ENCODE results near the gene SCN1B.
"Not testable (repeated sequence)": the region's sequence is repeated elsewhere in the genome, so short reads cannot be mapped to it uniquely, and the experiment has no call there.

SCN1B gene

DNA sequence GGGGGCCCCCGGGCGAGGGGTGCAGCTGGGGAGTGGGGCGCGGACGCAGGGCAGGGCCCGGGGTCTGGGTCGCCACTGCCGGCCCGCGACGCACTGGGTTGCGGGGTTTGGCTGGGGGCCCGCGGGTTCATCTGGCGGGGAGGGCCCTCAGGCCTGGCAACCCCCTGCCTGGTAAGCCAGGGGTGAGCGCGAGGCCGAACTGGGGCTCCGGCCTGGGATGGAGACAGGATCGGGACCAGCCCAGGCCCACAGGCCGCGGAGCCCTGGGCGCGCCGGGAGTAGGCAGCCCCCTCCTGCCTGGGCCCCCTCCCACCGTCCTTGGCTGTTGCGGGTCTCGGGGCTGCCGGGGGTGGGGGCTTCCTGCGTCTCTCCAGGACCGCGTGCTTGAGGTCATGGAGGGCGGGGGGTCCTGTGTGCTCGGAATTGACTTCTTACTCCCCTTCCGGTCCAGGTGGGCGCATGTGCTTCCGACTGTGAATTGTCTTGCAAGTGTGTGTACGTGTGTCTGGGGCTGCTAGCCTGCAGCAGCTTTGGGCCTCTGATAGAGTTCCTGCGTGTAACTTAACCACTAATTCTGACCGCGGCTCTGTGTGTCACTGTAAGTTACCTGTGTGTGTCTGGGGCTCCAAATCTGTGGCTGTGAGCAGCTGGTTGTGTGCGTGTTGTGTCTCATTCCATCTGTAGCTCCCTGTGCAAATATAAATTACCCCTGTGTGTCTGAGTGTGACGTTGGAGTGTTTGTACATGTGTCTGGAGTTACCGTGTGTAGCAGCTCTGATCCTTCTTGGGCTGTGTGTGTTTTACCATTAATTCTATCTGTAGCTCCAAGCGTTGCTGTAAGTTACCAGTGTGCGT is 29.4 kb upstream of the SCN1B start:
- Histone ChIP-seq H3K27me3 (ENCODE audit: control insufficient read depth in 2 of 2, insufficient read depth in 2 of 2, low read length in 2 of 2) (no peaks in the 10 kb centered on the region), H3K4me3 (ENCODE audit: low read length in 2 of 2) (peak overlapping the region; percentile 72 to 82), H3K27ac (ENCODE audit: low read depth in 2 of 2, low read length in 2 of 2) (peak overlapping the region; percentile 94 to 97), H3K9me3 (ENCODE audit: control insufficient read depth in 2 of 2, low read length in 2 of 2) (no peaks in the 10 kb centered on the region), H3K9ac (ENCODE audit: low read depth in 1 of 2, low read length in 2 of 2) (peak overlapping the region; percentile 77 to 83), H3K36me3 (ENCODE audit: control insufficient read depth in 2 of 2, insufficient read depth in 2 of 2, low read length in 2 of 2) (peaks cover 0 to 6% of the 10 kb centered on the region in 2 donors), H3K4me1 (ENCODE audit: control insufficient read depth in 2 of 2, insufficient read depth in 2 of 2, low read length in 2 of 2) (peaks cover 49 to 62% of the 10 kb centered on the region in 2 donors)

DNA sequence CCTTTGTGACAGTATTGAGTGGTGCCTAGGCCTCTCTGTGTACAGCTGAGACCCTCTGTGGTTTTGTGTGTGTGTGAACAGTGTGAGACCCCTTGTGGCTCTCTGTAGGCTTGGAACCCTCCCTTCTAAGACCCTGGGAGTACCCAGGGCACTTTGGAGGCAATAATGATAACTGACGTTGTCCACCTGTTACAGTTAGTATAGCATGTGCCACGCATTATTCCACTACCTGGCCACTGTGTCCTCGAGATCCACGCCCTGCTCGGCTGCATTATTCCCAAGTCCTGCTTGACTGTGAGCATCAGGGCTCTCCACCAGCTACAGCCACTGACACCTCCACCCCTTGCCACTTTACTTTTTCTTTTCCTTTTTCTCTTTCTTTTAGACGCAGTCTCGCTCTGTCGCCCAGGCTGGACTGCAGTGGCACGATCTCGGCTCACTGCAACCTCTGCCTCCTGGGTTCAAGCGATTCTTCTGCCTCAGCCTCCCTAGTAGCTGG is 28.2 kb upstream of the SCN1B start:
- peaks cover 0 to 11% of the 10 kb centered on the region in 2 donors for H3K36me3 ChIP-seq (ENCODE audit: control insufficient read depth in 2 of 2, insufficient read depth in 2 of 2, low read length in 2 of 2)
- no peaks in the 10 kb centered on the region for H3K9me3 ChIP-seq (ENCODE audit: control insufficient read depth in 2 of 2, low read length in 2 of 2)
- H3K27me3 ChIP-seq (ENCODE audit: control insufficient read depth in 2 of 2, insufficient read depth in 2 of 2, low read length in 2 of 2), result no peaks in the 10 kb centered on the region
- H3K9ac ChIP-seq (ENCODE audit: low read depth in 1 of 2, low read length in 2 of 2), result peak overlapping the region in 1 of 2 donors; percentile 77
- peak overlapping the region; percentile 84 to 97 for H3K27ac ChIP-seq (ENCODE audit: low read depth in 2 of 2, low read length in 2 of 2)
- peaks cover 54 to 72% of the 10 kb centered on the region in 2 donors for H3K4me1 ChIP-seq (ENCODE audit: control insufficient read depth in 2 of 2, insufficient read depth in 2 of 2, low read length in 2 of 2)
- peak overlapping the region in 1 of 2 donors; percentile 8 for H3K4me3 ChIP-seq (ENCODE audit: low read length in 2 of 2)

DNA sequence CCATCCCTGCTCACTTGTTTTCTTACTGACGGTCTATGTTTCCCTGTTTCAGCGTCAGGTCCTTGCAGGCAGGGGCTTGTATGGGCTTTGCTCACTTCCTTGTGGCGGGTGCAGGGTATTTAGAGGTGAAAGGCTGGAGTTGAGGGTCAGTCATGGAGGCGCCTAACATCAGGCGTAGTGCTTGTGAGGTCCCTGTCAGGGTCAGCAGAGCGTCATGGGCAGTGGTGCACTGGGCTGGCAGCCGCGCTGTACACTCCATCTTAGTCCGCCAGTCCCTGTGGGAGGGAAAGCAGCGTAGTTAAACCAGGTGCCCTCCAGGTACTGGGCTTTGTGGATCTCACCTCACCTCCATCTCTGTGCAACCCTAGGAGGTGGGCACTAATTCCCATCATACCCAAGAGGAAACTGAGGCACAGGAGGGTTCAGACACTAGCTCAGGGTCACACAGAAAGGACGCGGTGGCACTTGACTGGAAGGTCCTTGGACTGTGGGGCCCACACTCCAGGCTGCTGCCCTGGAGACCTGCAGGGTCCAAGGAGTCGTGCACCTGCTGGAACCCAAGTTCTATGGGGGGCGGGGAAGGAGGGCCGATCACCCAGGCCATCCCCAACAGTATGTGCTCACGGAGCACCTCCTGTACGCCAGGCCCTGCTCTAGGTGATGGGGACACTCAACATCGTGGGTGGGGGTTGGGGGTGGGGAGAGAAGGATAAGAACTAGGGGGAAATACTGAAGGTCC is 25.6 kb upstream of the SCN1B start:
- no peaks in the 10 kb centered on the region for H3K27me3 ChIP-seq (ENCODE audit: control insufficient read depth in 2 of 2, insufficient read depth in 2 of 2, low read length in 2 of 2)
- H3K4me3 ChIP-seq (ENCODE audit: low read length in 2 of 2), result peak overlapping the region in 1 of 2 donors; percentile 20
- H3K9ac ChIP-seq (ENCODE audit: low read depth in 1 of 2, low read length in 2 of 2), result peak overlapping the region in 1 of 2 donors; percentile 66
- H3K36me3 ChIP-seq (ENCODE audit: control insufficient read depth in 2 of 2, insufficient read depth in 2 of 2, low read length in 2 of 2), result peaks cover 4 to 12% of the 10 kb centered on the region in 2 donors
- no peaks in the 10 kb centered on the region for H3K9me3 ChIP-seq (ENCODE audit: control insufficient read depth in 2 of 2, low read length in 2 of 2)
- H3K4me1 ChIP-seq (ENCODE audit: control insufficient read depth in 2 of 2, insufficient read depth in 2 of 2, low read length in 2 of 2), result peaks cover 44 to 61% of the 10 kb centered on the region in 2 donors
- peak overlapping the region; percentile 32 to 84 for H3K27ac ChIP-seq (ENCODE audit: low read depth in 2 of 2, low read length in 2 of 2)

DNA sequence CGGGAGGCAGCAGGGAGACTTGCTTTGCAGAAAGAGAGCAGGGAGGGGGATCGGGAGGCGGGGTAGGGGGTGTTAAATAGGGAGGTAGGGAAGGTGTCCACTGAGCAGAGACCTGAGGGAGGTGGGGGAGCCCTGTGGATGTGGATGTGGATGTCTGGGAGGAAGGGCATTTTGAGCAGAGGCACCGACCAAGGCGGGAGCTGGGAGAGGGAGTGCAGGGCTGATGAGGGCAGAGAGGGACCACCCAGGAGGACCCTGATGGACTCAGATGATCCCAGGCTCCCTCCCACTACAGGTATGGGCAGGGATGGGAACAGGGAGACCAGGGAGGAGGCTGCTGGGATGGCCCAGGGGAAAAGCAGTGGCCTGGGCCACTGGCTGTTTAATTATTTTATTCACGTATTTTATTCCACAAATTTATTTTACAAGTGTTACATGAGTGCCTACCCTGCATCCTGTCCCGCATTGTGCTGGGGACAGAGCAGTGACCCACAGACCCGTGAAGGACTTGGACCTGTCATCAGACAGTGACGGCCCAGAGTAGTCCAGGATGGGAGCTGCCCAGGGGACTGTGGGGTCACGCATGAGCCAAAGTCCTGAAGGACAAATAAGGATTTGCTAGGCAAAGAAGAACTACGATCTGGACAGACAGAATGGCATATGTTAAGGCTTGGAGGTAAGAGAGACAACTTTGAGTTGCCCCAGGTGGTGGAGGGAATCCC is 24.9 kb upstream of the SCN1B start:
- peaks cover 8 to 19% of the 10 kb centered on the region in 2 donors for H3K36me3 ChIP-seq (ENCODE audit: control insufficient read depth in 2 of 2, insufficient read depth in 2 of 2, low read length in 2 of 2)
- H3K27ac ChIP-seq (ENCODE audit: low read depth in 2 of 2, low read length in 2 of 2), result peak overlapping the region; percentile 73 to 82
- peak overlapping the region in 1 of 2 donors; percentile 22 for H3K4me3 ChIP-seq (ENCODE audit: low read length in 2 of 2)
- peaks cover 41 to 59% of the 10 kb centered on the region in 2 donors for H3K4me1 ChIP-seq (ENCODE audit: control insufficient read depth in 2 of 2, insufficient read depth in 2 of 2, low read length in 2 of 2)
- H3K27me3 ChIP-seq (ENCODE audit: control insufficient read depth in 2 of 2, insufficient read depth in 2 of 2, low read length in 2 of 2), result no peaks in the 10 kb centered on the region
- H3K9ac ChIP-seq (ENCODE audit: low read depth in 1 of 2, low read length in 2 of 2), result peak overlapping the region in 1 of 2 donors; percentile 26
- H3K9me3 ChIP-seq (ENCODE audit: control insufficient read depth in 2 of 2, low read length in 2 of 2), result no peaks in the 10 kb centered on the region

DNA sequence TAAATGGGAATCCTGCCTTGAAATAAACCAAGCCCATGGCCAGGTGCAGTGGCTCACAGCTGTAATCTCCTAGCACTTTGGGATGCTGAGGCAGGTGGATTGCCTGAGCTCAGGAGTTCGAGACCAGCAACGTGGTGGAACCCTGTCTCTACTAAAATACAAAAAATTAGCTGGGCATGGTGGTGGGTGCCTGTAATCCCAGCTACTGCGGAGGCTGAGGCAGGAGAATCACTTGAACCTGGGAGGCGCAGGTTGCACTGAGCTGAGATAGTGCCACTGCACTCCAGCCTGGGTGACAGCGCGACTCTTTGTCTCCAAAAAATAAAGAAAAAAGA is 24.3 kb upstream of the SCN1B start:
- H3K9me3 ChIP-seq (ENCODE audit: control insufficient read depth in 2 of 2, low read length in 2 of 2); H3K27me3 ChIP-seq (ENCODE audit: control insufficient read depth in 2 of 2, insufficient read depth in 2 of 2, low read length in 2 of 2): not testable (repeated sequence)
- peaks cover 41 to 58% of the 10 kb centered on the region in 2 donors for H3K4me1 ChIP-seq (ENCODE audit: control insufficient read depth in 2 of 2, insufficient read depth in 2 of 2, low read length in 2 of 2)
- H3K4me3 ChIP-seq (ENCODE audit: low read length in 2 of 2), result peak overlapping the region in 1 of 2 donors; percentile 22
- H3K27ac ChIP-seq (ENCODE audit: low read depth in 2 of 2, low read length in 2 of 2), result peak overlapping the region; percentile 73 to 82
- peak overlapping the region in 1 of 2 donors; percentile 26 for H3K9ac ChIP-seq (ENCODE audit: low read depth in 1 of 2, low read length in 2 of 2)
- peaks cover 8 to 23% of the 10 kb centered on the region in 2 donors for H3K36me3 ChIP-seq (ENCODE audit: control insufficient read depth in 2 of 2, insufficient read depth in 2 of 2, low read length in 2 of 2)

DNA sequence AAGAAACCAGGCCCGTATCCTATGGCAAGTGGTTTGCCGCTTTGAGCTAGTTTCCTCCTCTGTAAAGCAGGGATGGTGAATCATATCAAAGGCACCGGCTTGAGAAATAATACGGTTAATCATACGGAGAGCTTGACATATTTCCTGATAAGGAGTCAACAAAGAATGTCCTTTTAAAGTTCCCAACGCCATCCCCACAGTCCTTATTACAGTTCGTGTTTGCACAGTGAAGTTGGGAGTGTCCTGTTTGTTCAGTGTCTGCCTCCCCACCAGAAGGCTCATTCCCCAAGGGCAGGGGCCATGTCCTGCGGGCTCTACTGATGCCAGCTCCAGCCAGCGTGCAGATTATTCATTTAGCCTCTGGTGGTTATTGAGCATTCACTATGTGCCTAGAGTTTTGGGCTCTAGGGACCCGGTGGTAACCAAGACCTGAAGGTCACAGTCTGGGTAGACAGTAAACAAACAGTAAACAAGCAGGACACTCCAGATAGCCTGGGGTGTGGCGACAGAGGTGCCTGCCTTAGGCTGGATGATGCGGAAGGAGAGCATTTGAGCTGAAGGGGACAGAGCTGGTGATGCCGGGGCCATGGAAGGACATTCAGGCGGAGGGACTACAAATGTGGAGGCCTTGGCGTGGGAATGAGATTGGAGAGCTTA is 23.8 kb upstream of the SCN1B start:
- H3K4me1 ChIP-seq (ENCODE audit: control insufficient read depth in 2 of 2, insufficient read depth in 2 of 2, low read length in 2 of 2), result peaks cover 41 to 53% of the 10 kb centered on the region in 2 donors
- peak overlapping the region; percentile 30 to 34 for H3K9ac ChIP-seq (ENCODE audit: low read depth in 1 of 2, low read length in 2 of 2)
- H3K27me3 ChIP-seq (ENCODE audit: control insufficient read depth in 2 of 2, insufficient read depth in 2 of 2, low read length in 2 of 2), result no peaks in the 10 kb centered on the region
- H3K36me3 ChIP-seq (ENCODE audit: control insufficient read depth in 2 of 2, insufficient read depth in 2 of 2, low read length in 2 of 2), result peaks cover 8 to 25% of the 10 kb centered on the region in 2 donors
- H3K4me3 ChIP-seq (ENCODE audit: low read length in 2 of 2), result peak overlapping the region in 1 of 2 donors; percentile 26
- peak overlapping the region; percentile 73 to 82 for H3K27ac ChIP-seq (ENCODE audit: low read depth in 2 of 2, low read length in 2 of 2)
- H3K9me3 ChIP-seq (ENCODE audit: control insufficient read depth in 2 of 2, low read length in 2 of 2), result no peaks in the 10 kb centered on the region

DNA sequence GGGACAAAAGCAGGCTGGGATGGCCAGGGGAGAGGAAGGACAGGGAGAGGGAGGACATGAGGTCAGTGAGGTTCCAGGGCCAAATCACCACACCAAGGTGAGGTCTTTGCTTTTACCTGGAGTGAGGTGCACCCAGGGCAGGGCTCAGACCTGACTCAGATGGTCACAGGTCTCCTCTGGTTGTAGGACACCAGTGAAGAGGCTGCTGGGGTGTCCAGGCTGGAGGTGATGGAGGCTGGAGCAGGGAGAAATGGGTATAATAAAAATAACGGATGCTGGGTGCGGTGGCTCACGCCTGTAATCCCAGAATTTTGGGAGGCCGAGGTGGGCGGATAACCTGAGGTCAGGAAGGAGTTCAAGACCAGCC is 23.3 kb upstream of the SCN1B start:
- H3K9ac ChIP-seq (ENCODE audit: low read depth in 1 of 2, low read length in 2 of 2), result peak overlapping the region; percentile 30 to 34

DNA sequence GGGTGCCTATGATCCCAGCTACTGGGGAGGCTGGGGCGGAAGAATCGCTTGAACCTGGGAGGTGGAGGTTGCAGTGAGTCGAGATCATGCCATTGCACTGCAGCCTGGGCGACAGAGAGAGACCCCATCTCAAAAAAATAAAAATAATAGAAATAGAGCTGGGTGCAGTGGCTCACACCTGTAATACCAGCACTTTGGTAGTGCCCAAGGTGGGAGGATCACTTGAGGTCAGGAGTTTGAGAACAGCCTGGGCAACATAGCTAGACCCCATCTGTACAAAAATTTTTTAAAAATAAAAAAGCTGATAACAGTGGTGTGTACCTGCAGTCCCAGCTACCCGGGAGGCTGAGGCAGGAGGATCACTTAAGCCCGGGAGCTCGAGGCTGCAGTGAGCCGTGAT is 22.8 kb upstream of the SCN1B start:
- H3K9me3 ChIP-seq (ENCODE audit: control insufficient read depth in 2 of 2, low read length in 2 of 2); H3K4me3 ChIP-seq (ENCODE audit: low read length in 2 of 2); H3K9ac ChIP-seq (ENCODE audit: low read depth in 1 of 2, low read length in 2 of 2); H3K27me3 ChIP-seq (ENCODE audit: control insufficient read depth in 2 of 2, insufficient read depth in 2 of 2, low read length in 2 of 2): not testable (repeated sequence)
- H3K27ac ChIP-seq (ENCODE audit: low read depth in 2 of 2, low read length in 2 of 2), result peak overlapping the region in 1 of 2 donors; percentile 82
- H3K4me1 ChIP-seq (ENCODE audit: control insufficient read depth in 2 of 2, insufficient read depth in 2 of 2, low read length in 2 of 2), result peaks cover 41 to 45% of the 10 kb centered on the region in 2 donors
- H3K36me3 ChIP-seq (ENCODE audit: control insufficient read depth in 2 of 2, insufficient read depth in 2 of 2, low read length in 2 of 2), result peaks cover 12 to 32% of the 10 kb centered on the region in 2 donors

More for the DNA sequence above, 23.3 kb upstream of the SCN1B start:
- Histone ChIP-seq H3K36me3 (ENCODE audit: control insufficient read depth in 2 of 2, insufficient read depth in 2 of 2, low read length in 2 of 2) (peaks cover 8 to 29% of the 10 kb centered on the region in 2 donors), H3K4me1 (ENCODE audit: control insufficient read depth in 2 of 2, insufficient read depth in 2 of 2, low read length in 2 of 2) (peaks cover 41 to 48% of the 10 kb centered on the region in 2 donors), H3K9me3 (ENCODE audit: control insufficient read depth in 2 of 2, low read length in 2 of 2) (no peaks in the 10 kb centered on the region), H3K4me3 (ENCODE audit: low read length in 2 of 2) (peak overlapping the region in 1 of 2 donors; percentile 26), H3K27ac (ENCODE audit: low read depth in 2 of 2, low read length in 2 of 2) (peak overlapping the region; percentile 73 to 82), H3K27me3 (ENCODE audit: control insufficient read depth in 2 of 2, insufficient read depth in 2 of 2, low read length in 2 of 2) (no peaks in the 10 kb centered on the region)

DNA sequence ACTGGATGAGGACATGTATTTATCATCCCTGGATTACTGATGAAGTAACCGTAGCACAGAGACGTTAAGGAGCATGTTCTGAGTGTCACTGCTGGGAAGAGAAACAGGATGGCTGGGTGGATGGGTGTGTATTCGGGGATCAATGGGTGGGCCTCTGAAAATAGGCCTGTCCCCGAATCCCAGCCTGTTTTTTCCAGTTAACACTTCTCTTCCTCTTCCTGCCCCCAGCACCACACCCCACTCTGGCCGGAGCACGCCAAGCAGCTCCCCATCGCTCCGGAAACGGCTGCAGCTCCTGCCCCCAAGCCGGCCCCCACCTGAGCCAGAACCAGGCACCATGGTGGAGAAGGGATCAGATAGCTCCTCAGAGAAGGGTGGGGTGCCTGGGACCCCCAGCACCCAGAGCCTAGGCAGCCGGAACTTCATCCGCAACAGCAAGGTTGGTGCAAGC is 21.4 kb upstream of the SCN1B start:
- H3K4me1 ChIP-seq (ENCODE audit: control insufficient read depth in 2 of 2, insufficient read depth in 2 of 2, low read length in 2 of 2), result peaks cover 35 to 39% of the 10 kb centered on the region in 2 donors
- no peak overlapping the region for H3K4me3 ChIP-seq (ENCODE audit: low read length in 2 of 2)
- peaks cover 12 to 29% of the 10 kb centered on the region in 2 donors for H3K36me3 ChIP-seq (ENCODE audit: control insufficient read depth in 2 of 2, insufficient read depth in 2 of 2, low read length in 2 of 2)
- H3K9ac ChIP-seq (ENCODE audit: low read depth in 1 of 2, low read length in 2 of 2), result no peak overlapping the region
- H3K9me3 ChIP-seq (ENCODE audit: control insufficient read depth in 2 of 2, low read length in 2 of 2), result no peaks in the 10 kb centered on the region
- H3K27me3 ChIP-seq (ENCODE audit: control insufficient read depth in 2 of 2, insufficient read depth in 2 of 2, low read length in 2 of 2), result no peaks in the 10 kb centered on the region
- no peak overlapping the region for H3K27ac ChIP-seq (ENCODE audit: low read depth in 2 of 2, low read length in 2 of 2)

All from mucosa of rectum (tissue), 2 donors.